GM20000 (cell line): ENCODE data around the gene TRPV6.

ENCODE experiments used
- DNase-seq: peaks from one replicate; pipeline ENCODE4 v3.0.0; 2012; ENCODE audit warnings: low spot score
- CTCF ChIP-seq: IDR thresholded peaks from 2 replicates; pipeline ENCODE4 v1.5.1; 2012; ENCODE audit warnings: mild to moderate bottlenecking, control low read depth; ENCODE audit errors: extremely low read depth, missing control alignments

TRPV6 gene

GRCh38 chr7:142908921-142909890 is 23.7 kb upstream of the TRPV6 start:
- TF ChIP-seq CTCF: peak; percentile 17
- DNase-seq: peak; percentile 33

GRCh38 chr7:142908290-142908689 is 22.7 kb upstream of the TRPV6 start:
- no peak for TF ChIP-seq CTCF
- no peak for DNase-seq

GRCh38 chr7:142906643-142907042 is 21.1 kb upstream of the TRPV6 start:
- no peak for TF ChIP-seq CTCF
- no peak for DNase-seq

- TF ChIP-seq CTCF: no peak
- DNase-seq: no peak
These were observed 20.2 kb upstream of the TRPV6 start for GRCh38 chr7:142905759-142906158.

- DNase-seq: no peak
- no peak for TF ChIP-seq CTCF
These were observed 18.6 kb upstream of the TRPV6 start for GRCh38 chr7:142904128-142904527.

GRCh38 chr7:142901426-142902259 is 16.1 kb upstream of the TRPV6 start:
- TF ChIP-seq CTCF: no peak
- no peak for DNase-seq

GRCh38 chr7:142899661-142900060 is 14.1 kb upstream of the TRPV6 start:
- no peak for TF ChIP-seq CTCF
- DNase-seq: no peak
